ENCODE measurements around the gene CCL22.

Gene CCL22

DNA sequence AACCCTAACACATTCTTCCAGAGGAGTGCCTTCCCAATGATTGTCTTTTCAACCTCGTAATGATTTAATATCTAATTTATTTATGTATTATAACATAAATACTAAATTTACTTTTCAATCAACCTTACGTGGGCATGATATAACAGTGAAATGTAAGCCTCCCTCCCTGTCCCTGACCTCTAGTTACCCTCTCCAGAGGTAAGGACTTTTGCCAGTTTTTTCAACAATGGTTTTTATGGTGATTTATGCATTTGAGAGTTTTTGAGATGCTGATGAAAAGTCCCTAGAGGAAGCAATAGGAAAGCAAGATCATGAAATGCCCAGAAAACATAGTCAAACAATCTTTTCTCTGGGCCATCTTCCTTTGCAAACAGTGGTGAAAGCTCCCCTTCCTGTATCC, 38.9 kb upstream of the CCL22 start:
- no peak for TF ChIP-seq POLR2AphosphoS5 (IDR thresholded peaks at IDR 0.05; ENCODE audit: low read depth)
- Histone ChIP-seq H3K27me3 (ENCODE audit: insufficient read depth, poor library complexity, severe bottlenecking) (no peaks in the 10 kb centered on the region), H3K27ac (replicated peaks) (no peak overlapping the region), H3K4me3 (replicated peaks; ENCODE audit: insufficient read depth, low read length) (no peak overlapping the region)
- no peak for DNase-seq (ENCODE audit: low read depth in 1 of 2, low spot score in 1 of 2)

DNA sequence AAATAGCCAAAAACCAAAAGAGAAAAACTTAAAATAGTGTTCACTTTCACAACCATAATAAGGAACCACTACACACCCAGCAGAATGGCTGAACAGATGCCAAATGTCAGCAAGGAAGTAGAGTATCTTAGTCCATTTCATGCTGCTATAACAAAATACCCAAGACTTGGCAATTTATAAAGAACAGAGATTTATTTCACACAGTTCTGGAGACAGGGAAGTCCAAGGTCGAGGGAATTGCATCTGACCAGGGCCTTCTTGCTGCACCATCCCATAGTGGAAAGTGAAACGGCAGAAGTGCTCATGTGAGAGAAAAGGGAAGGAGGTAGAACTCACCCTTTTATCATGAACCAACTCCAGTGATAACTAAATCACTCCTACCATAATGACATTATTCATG, 33.8 kb upstream of the CCL22 start:
- TF ChIP-seq POLR2AphosphoS5 (IDR thresholded peaks at IDR 0.05; ENCODE audit: low read depth) = no peak
- no peak for TF ChIP-seq SPI1 (IDR thresholded peaks at IDR 0.05; ENCODE audit: borderline replicate concordance, low read depth)
- DNase-seq (ENCODE audit: low read depth in 1 of 2, low spot score in 1 of 2) = no peak
- H3K27ac ChIP-seq (replicated peaks) = no peak overlapping the region
- H3K4me3 ChIP-seq (replicated peaks; ENCODE audit: insufficient read depth, low read length) = no peak overlapping the region
- no peaks in the 10 kb centered on the region for H3K27me3 ChIP-seq (ENCODE audit: insufficient read depth, poor library complexity, severe bottlenecking)

DNA sequence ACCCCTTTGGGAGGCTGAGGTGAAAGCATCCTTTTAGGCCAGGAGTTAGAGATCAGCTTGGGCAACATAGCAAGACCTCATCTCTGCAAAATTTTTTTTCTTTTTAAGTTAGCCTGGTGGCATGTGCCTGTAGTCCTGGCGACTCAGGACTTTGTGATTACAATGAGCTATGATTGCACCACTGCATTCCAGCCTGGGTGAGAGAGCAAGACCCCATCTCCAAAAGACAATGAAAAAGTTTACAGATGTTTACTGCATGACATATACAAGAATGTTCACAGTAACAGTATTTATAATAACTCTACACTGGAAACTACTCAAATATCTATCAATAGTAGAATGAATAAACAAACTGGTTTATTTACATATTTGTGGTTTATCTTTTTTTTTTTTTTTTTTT, 33.1 kb upstream of the CCL22 start:
- no peak overlapping the region for H3K4me3 ChIP-seq (replicated peaks; ENCODE audit: insufficient read depth, low read length)
- no peak overlapping the region for H3K27ac ChIP-seq (replicated peaks)
- TF ChIP-seq SPI1 (IDR thresholded peaks at IDR 0.05; ENCODE audit: borderline replicate concordance, low read depth) (no peak), POLR2AphosphoS5 (IDR thresholded peaks at IDR 0.05; ENCODE audit: low read depth) (no peak)
- no peak for DNase-seq (ENCODE audit: low read depth in 1 of 2, low spot score in 1 of 2)
- no peaks in the 10 kb centered on the region for H3K27me3 ChIP-seq (ENCODE audit: insufficient read depth, poor library complexity, severe bottlenecking)

DNA sequence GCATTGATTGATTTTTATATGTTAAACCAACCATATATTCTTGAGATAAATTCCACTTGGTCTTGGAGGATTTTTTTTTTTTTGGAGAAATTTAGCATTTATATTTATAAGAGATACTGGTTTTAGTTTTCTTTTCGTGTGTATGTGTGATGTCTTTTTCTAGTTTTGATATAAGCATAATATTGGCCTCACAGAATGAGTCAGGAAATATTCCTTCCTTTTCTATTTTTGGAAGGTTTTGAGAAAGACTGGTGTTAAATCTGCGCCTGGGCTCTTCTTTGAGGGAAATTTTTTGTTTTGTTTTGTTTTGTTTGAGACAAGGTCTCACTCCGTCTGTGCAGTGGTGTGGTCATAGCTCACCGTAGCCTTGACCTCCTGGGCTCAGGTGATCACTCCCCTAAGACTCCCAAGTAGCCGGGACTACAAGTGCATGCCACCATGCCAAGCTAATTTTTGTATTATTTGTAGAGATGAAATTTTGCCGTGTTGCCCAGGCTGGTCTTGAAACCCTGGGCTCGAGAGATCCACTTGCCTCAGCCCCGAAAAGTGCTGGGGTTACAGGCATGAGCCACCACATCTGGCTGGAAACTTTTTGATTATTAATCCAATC, 28.8 kb upstream of the CCL22 start:
- TF ChIP-seq GABPA (IDR thresholded peaks at IDR 0.05; ENCODE audit: low read depth) (no peak), POLR2AphosphoS5 (IDR thresholded peaks at IDR 0.05; ENCODE audit: low read depth) (no peak), SPI1 (IDR thresholded peaks at IDR 0.05; ENCODE audit: borderline replicate concordance, low read depth) (no peak)
- TF ChIP-seq, protein P1, sequence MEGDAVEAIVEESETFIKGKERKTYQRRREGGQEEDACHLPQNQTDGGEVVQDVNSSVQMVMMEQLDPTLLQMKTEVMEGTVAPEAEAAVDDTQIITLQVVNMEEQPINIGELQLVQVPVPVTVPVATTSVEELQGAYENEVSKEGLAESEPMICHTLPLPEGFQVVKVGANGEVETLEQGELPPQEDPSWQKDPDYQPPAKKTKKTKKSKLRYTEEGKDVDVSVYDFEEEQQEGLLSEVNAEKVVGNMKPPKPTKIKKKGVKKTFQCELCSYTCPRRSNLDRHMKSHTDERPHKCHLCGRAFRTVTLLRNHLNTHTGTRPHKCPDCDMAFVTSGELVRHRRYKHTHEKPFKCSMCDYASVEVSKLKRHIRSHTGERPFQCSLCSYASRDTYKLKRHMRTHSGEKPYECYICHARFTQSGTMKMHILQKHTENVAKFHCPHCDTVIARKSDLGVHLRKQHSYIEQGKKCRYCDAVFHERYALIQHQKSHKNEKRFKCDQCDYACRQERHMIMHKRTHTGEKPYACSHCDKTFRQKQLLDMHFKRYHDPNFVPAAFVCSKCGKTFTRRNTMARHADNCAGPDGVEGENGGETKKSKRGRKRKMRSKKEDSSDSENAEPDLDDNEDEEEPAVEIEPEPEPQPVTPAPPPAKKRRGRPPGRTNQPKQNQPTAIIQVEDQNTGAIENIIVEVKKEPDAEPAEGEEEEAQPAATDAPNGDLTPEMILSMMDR (IDR thresholded peaks at IDR 0.05; ENCODE audit: insufficient read depth, low read length) = no peak
- TF ChIP-seq, protein P2, sequence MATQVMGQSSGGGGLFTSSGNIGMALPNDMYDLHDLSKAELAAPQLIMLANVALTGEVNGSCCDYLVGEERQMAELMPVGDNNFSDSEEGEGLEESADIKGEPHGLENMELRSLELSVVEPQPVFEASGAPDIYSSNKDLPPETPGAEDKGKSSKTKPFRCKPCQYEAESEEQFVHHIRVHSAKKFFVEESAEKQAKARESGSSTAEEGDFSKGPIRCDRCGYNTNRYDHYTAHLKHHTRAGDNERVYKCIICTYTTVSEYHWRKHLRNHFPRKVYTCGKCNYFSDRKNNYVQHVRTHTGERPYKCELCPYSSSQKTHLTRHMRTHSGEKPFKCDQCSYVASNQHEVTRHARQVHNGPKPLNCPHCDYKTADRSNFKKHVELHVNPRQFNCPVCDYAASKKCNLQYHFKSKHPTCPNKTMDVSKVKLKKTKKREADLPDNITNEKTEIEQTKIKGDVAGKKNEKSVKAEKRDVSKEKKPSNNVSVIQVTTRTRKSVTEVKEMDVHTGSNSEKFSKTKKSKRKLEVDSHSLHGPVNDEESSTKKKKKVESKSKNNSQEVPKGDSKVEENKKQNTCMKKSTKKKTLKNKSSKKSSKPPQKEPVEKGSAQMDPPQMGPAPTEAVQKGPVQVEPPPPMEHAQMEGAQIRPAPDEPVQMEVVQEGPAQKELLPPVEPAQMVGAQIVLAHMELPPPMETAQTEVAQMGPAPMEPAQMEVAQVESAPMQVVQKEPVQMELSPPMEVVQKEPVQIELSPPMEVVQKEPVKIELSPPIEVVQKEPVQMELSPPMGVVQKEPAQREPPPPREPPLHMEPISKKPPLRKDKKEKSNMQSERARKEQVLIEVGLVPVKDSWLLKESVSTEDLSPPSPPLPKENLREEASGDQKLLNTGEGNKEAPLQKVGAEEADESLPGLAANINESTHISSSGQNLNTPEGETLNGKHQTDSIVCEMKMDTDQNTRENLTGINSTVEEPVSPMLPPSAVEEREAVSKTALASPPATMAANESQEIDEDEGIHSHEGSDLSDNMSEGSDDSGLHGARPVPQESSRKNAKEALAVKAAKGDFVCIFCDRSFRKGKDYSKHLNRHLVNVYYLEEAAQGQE (IDR thresholded peaks at IDR 0.05; ENCODE audit: insufficient replicate concordance, low read depth) = no peak
- Histone ChIP-seq H3K27me3 (ENCODE audit: insufficient read depth, poor library complexity, severe bottlenecking) (no peaks in the 10 kb centered on the region), H3K4me3 (replicated peaks; ENCODE audit: insufficient read depth, low read length) (no peak overlapping the region), H3K27ac (replicated peaks) (no peak overlapping the region)
- DNase-seq (ENCODE audit: low read depth in 1 of 2, low spot score in 1 of 2) = no peak

DNA sequence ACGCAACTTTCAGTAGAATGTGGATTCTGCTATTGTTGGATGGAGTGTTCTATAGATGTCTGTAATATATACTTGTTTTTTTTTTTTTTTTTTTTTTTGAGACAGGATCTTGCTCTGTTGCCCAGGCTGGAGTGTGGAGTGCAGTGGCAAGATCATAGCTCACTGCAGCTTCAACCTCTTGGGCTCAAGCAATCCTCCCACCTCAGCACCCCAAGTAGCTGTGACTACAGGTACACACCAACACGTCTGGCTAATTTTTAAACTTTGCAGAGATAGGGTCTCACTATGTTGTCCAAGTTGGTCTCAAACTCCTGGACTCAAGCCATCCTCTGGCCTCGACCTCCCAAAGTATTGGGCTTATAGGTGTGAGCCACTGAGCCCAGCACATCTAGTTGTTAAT, 27.2 kb upstream of the CCL22 start:
- H3K27ac ChIP-seq (replicated peaks) = no peak overlapping the region
- H3K27me3 ChIP-seq (ENCODE audit: insufficient read depth, poor library complexity, severe bottlenecking) = no peaks in the 10 kb centered on the region
- no peak for DNase-seq (ENCODE audit: low read depth in 1 of 2, low spot score in 1 of 2)
- H3K4me3 ChIP-seq (replicated peaks; ENCODE audit: insufficient read depth, low read length) = no peak overlapping the region
- no peak for TF ChIP-seq SPI1 (IDR thresholded peaks at IDR 0.05; ENCODE audit: borderline replicate concordance, low read depth)
- TF ChIP-seq, protein P2 (IDR thresholded peaks at IDR 0.05; ENCODE audit: insufficient replicate concordance, low read depth) = no peak
- TF ChIP-seq, protein P1 (IDR thresholded peaks at IDR 0.05; ENCODE audit: insufficient read depth, low read length) = no peak
- TF ChIP-seq GABPA (IDR thresholded peaks at IDR 0.05; ENCODE audit: low read depth) = no peak
- TF ChIP-seq POLR2AphosphoS5 (IDR thresholded peaks at IDR 0.05; ENCODE audit: low read depth) = no peak
